Mesenchymal stem cell (in vitro differentiated cells and primary cell): Measurements from ENCODE around the gene NDE1.

Experiments used
- DNase-seq: peaks from one replicate; pipeline ENCODE4 v3.0.0-alpha.2; 2013
- H2AFZ ChIP-seq: one replicate; pipeline ENCODE4 v1.6.1; 2013; ENCODE audit warnings: low read depth, mild to moderate bottlenecking, control low read depth, inconsistent platforms, low read length, moderate library complexity
- H2AK5ac ChIP-seq: 2 replicates; pipeline ENCODE4 v1.6.1; 2013; ENCODE audit warnings: low read length, moderate library complexity, mild to moderate bottlenecking, inconsistent platforms; ENCODE audit not compliant: severe bottlenecking
- H2BK120ac ChIP-seq: one replicate; pipeline ENCODE4 v1.6.1; 2013; ENCODE audit warnings: low read depth, mild to moderate bottlenecking, inconsistent platforms, low read length, moderate library complexity
- H2BK12ac ChIP-seq, 2 experiments: one replicate each; pipeline ENCODE4 v1.6.1; 2013; ENCODE audit warnings: inconsistent platforms in 2 of 2, low read length in 2 of 2, mild to moderate bottlenecking in 2 of 2, moderate library complexity in 2 of 2, control low read depth in 1 of 2
- H2BK15ac ChIP-seq: one replicate; pipeline ENCODE4 v1.6.1; 2013; ENCODE audit warnings: mild to moderate bottlenecking, low read depth, inconsistent platforms; ENCODE audit not compliant: poor library complexity, severe bottlenecking
- H2BK5ac ChIP-seq: 2 replicates; pipeline ENCODE4 v1.6.1; 2013; ENCODE audit warnings: low read depth, mild to moderate bottlenecking, low read length, control low read depth, inconsistent platforms; ENCODE audit not compliant: poor library complexity, severe bottlenecking
- H3K14ac ChIP-seq, 2 experiments: one replicate each; pipeline ENCODE4 v1.6.1; 2013; ENCODE audit warnings: inconsistent platforms in 2 of 2, low read length in 2 of 2, control low read depth in 1 of 2, mild to moderate bottlenecking in 1 of 2, moderate library complexity in 1 of 2
- H3K18ac ChIP-seq, 2 experiments: one replicate each; pipeline ENCODE4 v1.6.1; 2013; ENCODE audit warnings: inconsistent platforms in 2 of 2, low read length in 2 of 2, control low read depth in 1 of 2, low read depth in 1 of 2, mild to moderate bottlenecking in 1 of 2
- H3K23ac ChIP-seq, 2 experiments: one replicate each; pipeline ENCODE4 v1.6.1; 2013; ENCODE audit warnings: inconsistent platforms in 2 of 2, low read length in 2 of 2, mild to moderate bottlenecking in 2 of 2, moderate library complexity in 2 of 2, control low read depth in 1 of 2
- H3K27ac ChIP-seq: 2 replicates; pipeline ENCODE4 v1.5.1; 2013; ENCODE audit warnings: mild to moderate bottlenecking, moderate library complexity, low read length, control low read depth, inconsistent platforms; ENCODE audit not compliant: poor library complexity, severe bottlenecking
- H3K27me3 ChIP-seq, 2 experiments: 2 replicates each; pipeline versions ENCODE4 v1.6.1 to v1.7.0; 2013; ENCODE audit warnings: low read length in 2 of 2, mild to moderate bottlenecking in 2 of 2, moderate library complexity in 2 of 2, control low read depth in 1 of 2, inconsistent platforms in 1 of 2; ENCODE audit not compliant: control insufficient read depth in 1 of 2, insufficient read depth in 1 of 2
- H3K36me3 ChIP-seq, 2 experiments: 2 replicates each; pipeline versions ENCODE4 v1.6.1 to v1.7.0; 2013; ENCODE audit warnings: low read length in 2 of 2, control low read depth in 1 of 2, inconsistent platforms in 1 of 2, low read depth in 1 of 2, mild to moderate bottlenecking in 1 of 2; ENCODE audit not compliant: insufficient read depth in 2 of 2, control insufficient read depth in 1 of 2
- H3K4ac ChIP-seq, 2 experiments: one replicate each; pipeline ENCODE4 v1.6.1; 2013; ENCODE audit warnings: inconsistent platforms in 2 of 2, low read length in 2 of 2, mild to moderate bottlenecking in 2 of 2, moderate library complexity in 2 of 2, control low read depth in 1 of 2, low read depth in 1 of 2
- H3K4me1 ChIP-seq: 2 replicates; pipeline ENCODE4 v1.6.1; 2013; ENCODE audit warnings: low read depth, low read length, control low read depth; ENCODE audit not compliant: control insufficient read depth, insufficient read depth
- H3K4me2 ChIP-seq: 2 replicates; pipeline ENCODE4 v1.6.1; 2013; ENCODE audit warnings: low read length, mild to moderate bottlenecking, inconsistent platforms; ENCODE audit not compliant: poor library complexity, severe bottlenecking
- H3K4me3 ChIP-seq, 2 experiments: 2 replicates each; pipeline versions ENCODE4 v1.5.1 to v1.7.0; 2013; ENCODE audit warnings: low read length in 2 of 2, mild to moderate bottlenecking in 2 of 2, control low read depth in 1 of 2, low read depth in 1 of 2; ENCODE audit not compliant: insufficient read depth in 1 of 2
- H3K79me1 ChIP-seq: replicated peaks from 2 replicates; pipeline ENCODE4 v1.6.1; 2013; ENCODE audit warnings: mild to moderate bottlenecking, control low read depth, low read length, inconsistent platforms; ENCODE audit not compliant: poor library complexity, severe bottlenecking
- H3K9ac ChIP-seq: 2 replicates; pipeline ENCODE4 v1.7.0; 2013; ENCODE audit warnings: mild to moderate bottlenecking, low read length, moderate library complexity
- H3K9me3 ChIP-seq: 2 replicates; pipeline ENCODE4 v1.7.0; 2013; ENCODE audit warnings: mild to moderate bottlenecking, low read length; ENCODE audit not compliant: control insufficient read depth
- H4K8ac ChIP-seq: one replicate; pipeline ENCODE4 v1.6.1; 2013; ENCODE audit warnings: inconsistent platforms, mild to moderate bottlenecking, low read length, moderate library complexity
- H4K91ac ChIP-seq: one replicate; pipeline ENCODE4 v1.6.1; 2013; ENCODE audit warnings: mild to moderate bottlenecking, low read length, inconsistent platforms
- WGBS: methylation state at CpG from one replicate; pipeline ENCODE4 v1.1.7; 2013; ENCODE audit warnings: mixed read lengths; 5-methylcytosine and 5-hydroxymethylcytosine counted together

The NDE1 gene

GRCh38 chr16:15743657-15744056 is 93.6 kb downstream of the NDE1 start:
- no peak overlapping the region for H2AK5ac ChIP-seq
- H4K91ac ChIP-seq = no peak overlapping the region
- H3K27me3 ChIP-seq = peaks cover 0 to 12% of the 10 kb centered on the region in 2 experiments
- H3K18ac ChIP-seq = no peak overlapping the region
- H3K4me2 ChIP-seq = no peak overlapping the region
- no peaks in the 10 kb centered on the region for H3K36me3 ChIP-seq
- no peaks in the 10 kb centered on the region for H3K79me1 ChIP-seq
- 94% methylated on average over 1 of the region's 1 CpG for WGBS
- H2AFZ ChIP-seq = no peak overlapping the region
- peaks cover 7% of the 10 kb centered on the region for H3K9me3 ChIP-seq
- no peak overlapping the region for H3K23ac ChIP-seq
- H3K14ac ChIP-seq = no peak overlapping the region
- no peaks in the 10 kb centered on the region for H3K4me1 ChIP-seq
- no peak overlapping the region for H3K9ac ChIP-seq
- H2BK120ac ChIP-seq = no peak overlapping the region
- no peak for DNase-seq
- H3K4me3 ChIP-seq = no peak overlapping the region
- H3K27ac ChIP-seq = no peak overlapping the region
- no peak overlapping the region for H3K4ac ChIP-seq
- no peak overlapping the region for H2BK5ac ChIP-seq
- no peak overlapping the region for H2BK15ac ChIP-seq
- no peak overlapping the region for H2BK12ac ChIP-seq
- H4K8ac ChIP-seq = no peak overlapping the region

DNA sequence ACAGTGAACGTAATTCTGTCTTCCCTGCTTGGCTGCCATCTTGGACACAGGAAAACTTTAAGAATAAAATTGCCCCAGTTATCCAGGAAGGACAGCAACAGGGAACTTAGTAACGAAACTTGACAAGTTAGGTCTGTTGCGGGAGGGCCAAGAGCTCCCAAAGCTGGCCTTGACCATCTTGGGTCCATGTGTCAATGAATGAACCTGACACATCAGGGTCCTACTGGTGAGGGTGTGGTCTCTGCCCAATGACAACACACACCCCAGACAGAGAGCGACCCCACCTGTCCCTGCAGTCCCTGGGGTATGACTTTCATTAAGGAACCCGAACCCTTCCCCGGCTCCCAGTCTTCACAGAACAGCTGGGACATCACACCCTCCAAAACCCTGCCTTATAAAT is 96.3 kb downstream of the NDE1 start:
- no peak overlapping the region for H4K8ac ChIP-seq
- no peak overlapping the region for H3K27ac ChIP-seq
- H2BK5ac ChIP-seq = no peak overlapping the region
- no peak overlapping the region for H3K4ac ChIP-seq
- no peaks in the 10 kb centered on the region for H3K36me3 ChIP-seq
- peaks cover 0 to 17% of the 10 kb centered on the region in 2 experiments for H3K27me3 ChIP-seq
- DNase-seq = no peak
- H3K9me3 ChIP-seq = no peaks in the 10 kb centered on the region
- no peak overlapping the region for H2AK5ac ChIP-seq
- H2BK120ac ChIP-seq = no peak overlapping the region
- 93% methylated on average over 6 of the region's 6 CpGs for WGBS
- no peak overlapping the region for H2BK12ac ChIP-seq
- no peak overlapping the region for H2AFZ ChIP-seq
- H2BK15ac ChIP-seq = no peak overlapping the region
- no peak overlapping the region for H3K18ac ChIP-seq
- H3K4me2 ChIP-seq = no peak overlapping the region
- no peak overlapping the region for H3K14ac ChIP-seq
- no peak overlapping the region for H3K9ac ChIP-seq
- H3K4me3 ChIP-seq = no peak overlapping the region
- H3K4me1 ChIP-seq = peaks cover 3% of the 10 kb centered on the region
- no peak overlapping the region for H4K91ac ChIP-seq
- H3K23ac ChIP-seq = no peak overlapping the region
- H3K79me1 ChIP-seq = no peaks in the 10 kb centered on the region

- Histone ChIP-seq H2BK5ac (no peak overlapping the region), H3K23ac (no peak overlapping the region), H3K27me3 (peaks cover 0 to 17% of the 10 kb centered on the region in 2 experiments), H2AK5ac (no peak overlapping the region), H3K18ac (no peak overlapping the region), H3K79me1 (no peaks in the 10 kb centered on the region), H2BK120ac (no peak overlapping the region), H3K4ac (no peak overlapping the region), H3K14ac (no peak overlapping the region), H3K27ac (no peak overlapping the region), H3K4me3 (no peak overlapping the region), H3K9ac (no peak overlapping the region), H3K9me3 (no peaks in the 10 kb centered on the region), H3K4me1 (peaks cover 3% of the 10 kb centered on the region), H2AFZ (no peak overlapping the region), H4K8ac (no peak overlapping the region), H2BK12ac (no peak overlapping the region), H2BK15ac (no peak overlapping the region), H3K36me3 (no peaks in the 10 kb centered on the region), H3K4me2 (no peak overlapping the region), H4K91ac (no peak overlapping the region)
- 93% methylated on average over 14 of the region's 14 CpGs for WGBS
- DNase-seq = no peak
Observed at GRCh38 chr16:15747937-15748336, 97.9 kb downstream of the NDE1 start.

GRCh38 chr16:15748654-15749053 is 98.6 kb downstream of the NDE1 start:
- Histone ChIP-seq H4K91ac (no peak overlapping the region), H3K9ac (no peak overlapping the region), H3K9me3 (no peaks in the 10 kb centered on the region), H4K8ac (no peak overlapping the region), H3K23ac (no peak overlapping the region), H2BK5ac (no peak overlapping the region), H3K27me3 (peaks cover 0 to 17% of the 10 kb centered on the region in 2 experiments), H3K4me1 (peaks cover 3% of the 10 kb centered on the region), H3K79me1 (no peaks in the 10 kb centered on the region), H2BK15ac (no peak overlapping the region), H3K14ac (no peak overlapping the region), H2AK5ac (no peak overlapping the region), H3K4me2 (no peak overlapping the region), H2BK12ac (no peak overlapping the region), H2AFZ (no peak overlapping the region), H3K18ac (no peak overlapping the region), H3K4ac (no peak overlapping the region), H3K36me3 (no peaks in the 10 kb centered on the region), H3K4me3 (no peak overlapping the region), H2BK120ac (no peak overlapping the region), H3K27ac (no peak overlapping the region)
- no peak for DNase-seq
- WGBS = 80% methylated on average over 2 of the region's 2 CpGs
